H9 (cell line): ENCODE results near the gene GTF3C1. TPM values are rescaled to one million over a fixed set of nuclear protein-coding genes. Genes with fewer than 3 reads are reported as not detected.

Experiments used
- DNase-seq: peaks from one replicate; pipeline ENCODE4 v3.0.0-alpha.2; 2017
- H2AFZ ChIP-seq: one replicate; pipeline ENCODE4 v1.6.1; 2013; ENCODE audit warnings: mild to moderate bottlenecking, low read length, control low read depth, moderate library complexity
- H2AK5ac ChIP-seq: 2 replicates; pipeline ENCODE4 v1.6.1; 2013; ENCODE audit warnings: low read length, control low read depth, mixed read lengths; ENCODE audit not compliant: insufficient read length
- H2BK120ac ChIP-seq: one replicate; pipeline ENCODE4 v1.6.1; 2013; ENCODE audit warnings: low read depth, mild to moderate bottlenecking, low read length, control low read depth, inconsistent platforms; ENCODE audit not compliant: poor library complexity, severe bottlenecking
- H2BK12ac ChIP-seq: 2 replicates; pipeline ENCODE4 v1.6.1; 2013; ENCODE audit warnings: low read length, control low read depth, mixed read lengths, low read depth; ENCODE audit not compliant: insufficient read length
- H2BK15ac ChIP-seq: 2 replicates; pipeline ENCODE4 v1.6.1; 2013; ENCODE audit warnings: low read depth, low read length, control low read depth
- H2BK20ac ChIP-seq: one replicate; pipeline ENCODE4 v1.6.1; 2013; ENCODE audit warnings: low read depth, mild to moderate bottlenecking, low read length, control low read depth, inconsistent platforms; ENCODE audit not compliant: poor library complexity, severe bottlenecking
- H2BK5ac ChIP-seq: 2 replicates; pipeline ENCODE4 v1.6.1; 2013; ENCODE audit warnings: low read length, control low read depth, mixed read lengths; ENCODE audit not compliant: insufficient read length
- H3K14ac ChIP-seq: 2 replicates; pipeline ENCODE4 v1.6.1; 2013; ENCODE audit warnings: low read length, control low read depth; ENCODE audit not compliant: insufficient read depth
- H3K18ac ChIP-seq: 2 replicates; pipeline ENCODE4 v1.6.1; 2013; ENCODE audit warnings: low read depth, mild to moderate bottlenecking, mixed read lengths, low read length, control low read depth; ENCODE audit not compliant: insufficient read length
- H3K23ac ChIP-seq: 2 replicates; pipeline ENCODE4 v1.6.1; 2013; ENCODE audit warnings: low read length, control low read depth, mixed read lengths, low read depth; ENCODE audit not compliant: insufficient read length
- H3K23me2 ChIP-seq: 2 replicates; pipeline ENCODE4 v1.6.1; 2013; ENCODE audit warnings: low read depth, mild to moderate bottlenecking, mixed read lengths, low read length, control low read depth; ENCODE audit not compliant: insufficient read length, poor library complexity, severe bottlenecking
- H3K27ac ChIP-seq: 2 replicates; pipeline ENCODE4 v1.5.1; 2013; ENCODE audit warnings: low read length, control low read depth, mixed read lengths, low read depth; ENCODE audit not compliant: insufficient read length
- H3K27me3 ChIP-seq: 2 replicates; pipeline ENCODE4 v1.6.1; 2013; ENCODE audit warnings: low read length, control low read depth, inconsistent platforms; ENCODE audit not compliant: insufficient read depth
- H3K4ac ChIP-seq: 2 replicates; pipeline ENCODE4 v1.6.1; 2013; ENCODE audit warnings: low read depth, mild to moderate bottlenecking, control low read depth, inconsistent platforms, low read length, moderate library complexity
- H3K4me1 ChIP-seq: 2 replicates; pipeline ENCODE4 v1.6.1; 2013; ENCODE audit warnings: low read length, control low read depth, inconsistent platforms; ENCODE audit not compliant: insufficient read depth
- H3K4me2 ChIP-seq: 2 replicates; pipeline ENCODE4 v1.6.1; 2013; ENCODE audit warnings: low read length, control low read depth, mixed read lengths; ENCODE audit not compliant: insufficient read length, insufficient read depth
- H3K56ac ChIP-seq: 2 replicates; pipeline ENCODE4 v1.6.1; 2013; ENCODE audit warnings: low read depth, mild to moderate bottlenecking, mixed read lengths, low read length, control low read depth; ENCODE audit not compliant: insufficient read length
- H3K79me1 ChIP-seq: 2 replicates; pipeline ENCODE4 v1.6.1; 2013; ENCODE audit warnings: low read depth, mild to moderate bottlenecking, moderate library complexity, low read length, control low read depth, inconsistent platforms; ENCODE audit not compliant: insufficient read depth, poor library complexity, severe bottlenecking
- H3K79me2 ChIP-seq: 2 replicates; pipeline ENCODE4 v1.6.1; 2013; ENCODE audit warnings: low read length, control low read depth, inconsistent platforms; ENCODE audit not compliant: insufficient read depth
- H3K9ac ChIP-seq: 2 replicates; pipeline ENCODE4 v1.6.1; 2013; ENCODE audit warnings: low read length, control low read depth, mixed read lengths; ENCODE audit not compliant: insufficient read length; ENCODE audit errors: extremely low read depth
- H3K9me3 ChIP-seq: one replicate; pipeline ENCODE4 v1.6.1; 2013; ENCODE audit warnings: low read depth, low read length, inconsistent platforms; ENCODE audit not compliant: control insufficient read depth
- H3T11ph ChIP-seq: one replicate; pipeline ENCODE4 v1.6.1; 2013; ENCODE audit warnings: mild to moderate bottlenecking, low read length, control low read depth, inconsistent platforms
- H4K20me1 ChIP-seq: one replicate; pipeline ENCODE4 v1.6.1; 2013; ENCODE audit not compliant: control insufficient read depth, insufficient read length, insufficient read depth
- H4K5ac ChIP-seq: 2 replicates; pipeline ENCODE4 v1.6.1; 2013; ENCODE audit warnings: low read depth, mild to moderate bottlenecking, mixed read lengths, low read length, control low read depth; ENCODE audit not compliant: insufficient read length
- H4K8ac ChIP-seq: replicated peaks from 2 replicates; pipeline ENCODE4 v1.6.1; 2013; ENCODE audit warnings: low read length, control low read depth, mixed read lengths, low read depth; ENCODE audit not compliant: insufficient read length
- H4K91ac ChIP-seq: 2 replicates; pipeline ENCODE4 v1.6.1; 2013; ENCODE audit warnings: low read depth, mild to moderate bottlenecking, moderate library complexity, mixed read lengths, low read length, control low read depth; ENCODE audit not compliant: insufficient read length
- H3K27ac Mint-ChIP-seq, 3 experiments: 2 replicates in 2 of 3; 3 replicates in 1 of 3; pipeline ENCODE4 v1.8.0; 2020 to 2021; ENCODE audit warnings: mixed read lengths in 3 of 3, mild to moderate bottlenecking in 1 of 3, moderate library complexity in 1 of 3
- H3K27me3 Mint-ChIP-seq: 2 replicates; pipeline ENCODE4 v1.8.0; 2021; ENCODE audit warnings: low read depth, mild to moderate bottlenecking, moderate library complexity, mixed read lengths
- H3K36me3 Mint-ChIP-seq, 3 experiments: 2 replicates in 2 of 3; 3 replicates in 1 of 3; pipeline ENCODE4 v1.8.0; 2020 to 2021; ENCODE audit warnings: low read depth in 3 of 3, mixed read lengths in 3 of 3; ENCODE audit not compliant: insufficient read depth in 1 of 3
- H3K4me1 Mint-ChIP-seq, 2 experiments: 2 replicates each; pipeline ENCODE4 v1.8.0; 2020; ENCODE audit warnings: mixed read lengths in 2 of 2
- H3K4me3 Mint-ChIP-seq, 2 experiments: 2 replicates in 1 of 2; 3 replicates in 1 of 2; pipeline ENCODE4 v1.8.0; 2020 to 2021; ENCODE audit warnings: mild to moderate bottlenecking in 2 of 2, mixed read lengths in 2 of 2, moderate library complexity in 1 of 2
- H3K9me3 Mint-ChIP-seq, 2 experiments: 2 replicates in 1 of 2; 3 replicates in 1 of 2; pipeline ENCODE4 v1.8.0; 2020; ENCODE audit warnings: mild to moderate bottlenecking in 2 of 2, mixed read lengths in 2 of 2, moderate library complexity in 1 of 2
- CTCF ChIP-seq: fragments of 200-600 bp; sonication (generic); conservative IDR thresholded peaks from 3 replicates; pipeline ENCODE4 v1.8.0; 2021; ENCODE audit warnings: antibody characterized with exemption, mild to moderate bottlenecking
- WGBS: extraction: QIAGEN DNeasy Blood & Tissue Kit; methylation state at CpG from one replicate; pipeline ENCODE4 v1.1.7; 2013; ENCODE audit warnings: missing lambda C conversion rate, low lambda C conversion rate, mixed read lengths; ENCODE audit not compliant: insufficient read length; ENCODE audit errors: extremely low coverage; 5-methylcytosine and 5-hydroxymethylcytosine counted together
- total RNA-seq: library from RNA; stranded (reverse); gene quantifications from 2 replicates; pipeline ENCODE4 v1.2.1, GENCODE V29; 2021

GTF3C1 gene
- total RNA-seq, 1 experiment from 2014 or later = 113 TPM

GRCh38 chr16:27572711-27573110 is 23.0 kb upstream of the GTF3C1 start:
- Histone ChIP-seq H2BK12ac (no peak overlapping the region), H3K23me2 (no peaks in the 10 kb centered on the region), H3K9me3 (no peaks in the 10 kb centered on the region), H3K4ac (no peak overlapping the region), H4K8ac (no peak overlapping the region), H3K9ac (no peak overlapping the region), H2BK120ac (no peak overlapping the region), H4K91ac (no peak overlapping the region), H4K5ac (no peak overlapping the region), H3K14ac (no peak overlapping the region), H3T11ph (no peak overlapping the region), H3K56ac (no peak overlapping the region), H2BK15ac (no peak overlapping the region), H2BK20ac (no peak overlapping the region), H2AFZ (no peak overlapping the region), H3K4me2 (no peak overlapping the region), H3K23ac (no peak overlapping the region), H2BK5ac (no peak overlapping the region), H2AK5ac (no peak overlapping the region), H4K20me1 (no peaks in the 10 kb centered on the region), H3K27me3 (no peaks in the 10 kb centered on the region), H3K27ac (no peak overlapping the region), H3K79me2 (no peaks in the 10 kb centered on the region), H3K4me1 (no peaks in the 10 kb centered on the region), H3K79me1 (no peaks in the 10 kb centered on the region), H3K18ac (no peak overlapping the region)
- H3K9me3 Mint-ChIP-seq = no peaks in the 10 kb centered on the region
- WGBS = no CpG with 5 or more reads among the region's 6 CpGs
- no peak for DNase-seq
- H3K36me3 Mint-ChIP-seq = no peaks in the 10 kb centered on the region; a peak in 1 of 7 replicates
- no peaks in the 10 kb centered on the region for H3K27me3 Mint-ChIP-seq
- peak overlapping the region; percentile 48 to 94 (median 57); a peak in 3 of 7 replicates for H3K27ac Mint-ChIP-seq
- no peak overlapping the region; a peak in 1 of 5 replicates for H3K4me3 Mint-ChIP-seq
- peaks cover 0 to 11% of the 10 kb centered on the region in 2 experiments; a peak in 2 of 4 replicates for H3K4me1 Mint-ChIP-seq
- no peak for TF ChIP-seq CTCF
